BLaER1 (cell line): ENCODE data around the gene BCAS1.

Source experiments
- H3K27ac ChIP-seq: shearing (Covaris generic); formaldehyde crosslinking; 2 replicates; pipeline ENCODE4 v1.8.1; 2022
- H3K27me3 ChIP-seq: shearing (Covaris generic); formaldehyde crosslinking; 2 replicates; pipeline ENCODE4 v1.8.1; 2022
- H3K36me3 ChIP-seq: shearing (Covaris generic); formaldehyde crosslinking; 2 replicates; pipeline ENCODE4 v1.8.1; 2022
- H3K4me1 ChIP-seq: shearing (Covaris generic); formaldehyde crosslinking; 2 replicates; pipeline ENCODE4 v1.8.1; 2022
- H3K4me2 ChIP-seq: shearing (Covaris generic); formaldehyde crosslinking; 2 replicates; pipeline ENCODE4 v1.8.1; 2022
- H3K4me3 ChIP-seq: shearing (Covaris generic); formaldehyde crosslinking; 2 replicates; pipeline ENCODE4 v1.8.1; 2022
- H3K9ac ChIP-seq: shearing (Covaris generic); formaldehyde crosslinking; 2 replicates; pipeline ENCODE4 v1.8.1; 2022
- H3K9me3 ChIP-seq: shearing (Covaris generic); formaldehyde crosslinking; 2 replicates; pipeline ENCODE4 v1.8.1; 2022
- H4K20me1 ChIP-seq: shearing (Covaris generic); formaldehyde crosslinking; 2 replicates; pipeline ENCODE4 v1.8.1; 2022
- Cebpa-rat ChIP-seq: shearing (Covaris generic); IDR thresholded peaks from 2 replicates; pipeline ENCODE4 v1.8.1; 2022

Gene BCAS1

GRCh38 chr20:54091120-54091480, 20.7 kb upstream of the BCAS1 start:
- Histone ChIP-seq H3K36me3 (no peaks in the 10 kb centered on the region), H3K27me3 (no peaks in the 10 kb centered on the region), H3K4me3 (no peak overlapping the region), H3K4me2 (peak overlapping the region; percentile 71), H4K20me1 (no peaks in the 10 kb centered on the region), H3K9me3 (no peaks in the 10 kb centered on the region; the same call in 1 of the 2 replicates), H3K4me1 (peaks cover 21% of the 10 kb centered on the region), H3K27ac (no peak overlapping the region), H3K9ac (no peak overlapping the region)
- no peak for TF ChIP-seq Cebpa-rat

- H3K36me3 ChIP-seq, result no peaks in the 10 kb centered on the region
- no peak for TF ChIP-seq Cebpa-rat
- peak overlapping the region; percentile 71 for H3K4me2 ChIP-seq
- no peaks in the 10 kb centered on the region for H4K20me1 ChIP-seq
- no peak overlapping the region for H3K4me3 ChIP-seq
- no peaks in the 10 kb centered on the region; the same call in 1 of the 2 replicates for H3K9me3 ChIP-seq
- peaks cover 21% of the 10 kb centered on the region for H3K4me1 ChIP-seq
- no peak overlapping the region; the same call in 1 of the 2 replicates for H3K27ac ChIP-seq
- no peaks in the 10 kb centered on the region for H3K27me3 ChIP-seq
- H3K9ac ChIP-seq, result no peak overlapping the region
Observed at GRCh38 chr20:54090230-54091119, 20.1 kb upstream of the BCAS1 start.

DNA sequence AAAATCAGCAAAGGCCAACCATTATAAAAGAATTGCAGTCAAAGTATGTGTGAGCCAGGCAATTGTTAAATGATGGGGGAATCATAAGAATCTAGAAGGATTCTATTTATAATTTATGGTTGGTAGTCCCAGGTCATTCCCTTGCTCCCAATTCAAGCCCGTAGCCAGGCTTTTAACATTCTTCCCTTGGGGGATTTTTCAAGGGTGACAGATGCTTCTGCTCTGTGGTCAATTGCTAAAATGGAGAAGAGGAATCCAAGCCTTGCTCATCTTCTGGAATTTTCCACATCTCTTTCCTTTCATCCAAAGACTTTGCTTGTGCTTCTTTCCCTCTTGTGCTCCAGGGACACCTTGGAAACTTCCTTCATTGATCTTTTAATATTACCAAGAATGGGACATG, 18.0 kb upstream of the BCAS1 start:
- Histone ChIP-seq H3K36me3 (no peaks in the 10 kb centered on the region), H3K27me3 (no peaks in the 10 kb centered on the region), H3K9ac (no peak overlapping the region), H3K27ac (no peak overlapping the region), H4K20me1 (no peaks in the 10 kb centered on the region), H3K4me2 (no peak overlapping the region), H3K9me3 (no peaks in the 10 kb centered on the region; the same call in 1 of the 2 replicates), H3K4me1 (peaks cover 21% of the 10 kb centered on the region), H3K4me3 (no peak overlapping the region)
- TF ChIP-seq Cebpa-rat, result no peak

DNA sequence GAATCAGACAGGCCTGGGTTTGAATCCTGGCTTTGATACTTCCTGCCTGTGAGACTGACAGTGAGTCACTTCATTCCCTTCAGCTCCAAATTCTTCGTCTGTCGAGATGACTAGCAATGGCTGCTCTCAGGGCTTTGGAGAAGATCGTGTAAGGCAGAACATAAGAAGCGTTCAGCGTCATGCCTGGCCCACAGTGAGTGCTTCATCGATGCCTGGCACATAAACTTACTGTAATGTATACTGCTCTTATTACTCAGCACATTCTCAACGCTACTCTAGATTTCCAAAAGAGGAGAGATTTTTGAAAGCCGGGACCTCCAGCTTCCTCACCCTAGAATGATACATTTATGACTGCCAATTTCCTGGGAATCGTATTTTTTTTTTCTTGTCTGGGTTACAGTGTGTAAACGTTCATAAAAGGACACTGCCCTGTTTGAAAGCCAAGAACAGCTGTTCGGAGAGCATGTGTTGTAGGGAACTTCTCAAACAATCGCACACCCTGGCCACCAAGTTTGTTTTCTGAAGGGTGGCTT, 16.2 kb upstream of the BCAS1 start:
- no peaks in the 10 kb centered on the region; the same call in 1 of the 2 replicates for H3K9me3 ChIP-seq
- H3K36me3 ChIP-seq, result no peaks in the 10 kb centered on the region
- H3K27ac ChIP-seq, result no peak overlapping the region
- TF ChIP-seq Cebpa-rat, result no peak
- peaks cover 36% of the 10 kb centered on the region for H3K4me1 ChIP-seq
- no peaks in the 10 kb centered on the region for H4K20me1 ChIP-seq
- H3K4me2 ChIP-seq, result no peak overlapping the region
- H3K9ac ChIP-seq, result no peak overlapping the region
- no peak overlapping the region for H3K4me3 ChIP-seq
- H3K27me3 ChIP-seq, result no peaks in the 10 kb centered on the region

GRCh38 chr20:54085910-54086309, 15.5 kb upstream of the BCAS1 start:
- H3K27me3 ChIP-seq, result no peaks in the 10 kb centered on the region
- no peak overlapping the region for H3K9ac ChIP-seq
- H3K4me1 ChIP-seq, result peaks cover 39% of the 10 kb centered on the region
- no peak overlapping the region for H3K4me3 ChIP-seq
- H3K4me2 ChIP-seq, result no peak overlapping the region
- H3K9me3 ChIP-seq, result no peaks in the 10 kb centered on the region; the same call in 1 of the 2 replicates
- no peaks in the 10 kb centered on the region for H4K20me1 ChIP-seq
- no peak overlapping the region for H3K27ac ChIP-seq
- no peaks in the 10 kb centered on the region for H3K36me3 ChIP-seq
- no peak for TF ChIP-seq Cebpa-rat

GRCh38 chr20:54085425-54085824, 15.0 kb upstream of the BCAS1 start:
- H3K9ac ChIP-seq, result no peak overlapping the region
- no peaks in the 10 kb centered on the region for H4K20me1 ChIP-seq
- peaks cover 39% of the 10 kb centered on the region for H3K4me1 ChIP-seq
- no peak for TF ChIP-seq Cebpa-rat
- H3K27ac ChIP-seq, result no peak overlapping the region
- no peak overlapping the region for H3K4me2 ChIP-seq
- H3K9me3 ChIP-seq, result no peaks in the 10 kb centered on the region; the same call in 1 of the 2 replicates
- no peak overlapping the region for H3K4me3 ChIP-seq
- no peaks in the 10 kb centered on the region for H3K27me3 ChIP-seq
- H3K36me3 ChIP-seq, result no peaks in the 10 kb centered on the region

GRCh38 chr20:54084727-54085388, 14.5 kb upstream of the BCAS1 start:
- Histone ChIP-seq H3K27ac (no peak overlapping the region), H3K4me3 (no peak overlapping the region), H3K36me3 (no peaks in the 10 kb centered on the region), H3K9ac (no peak overlapping the region), H3K9me3 (no peaks in the 10 kb centered on the region; the same call in 1 of the 2 replicates), H3K4me2 (no peak overlapping the region), H3K4me1 (peaks cover 36% of the 10 kb centered on the region), H4K20me1 (no peaks in the 10 kb centered on the region), H3K27me3 (no peaks in the 10 kb centered on the region)
- TF ChIP-seq Cebpa-rat, result no peak

- H3K4me3 ChIP-seq, result no peak overlapping the region
- H3K4me2 ChIP-seq, result no peak overlapping the region
- H3K9ac ChIP-seq, result no peak overlapping the region
- no peak for TF ChIP-seq Cebpa-rat
- H4K20me1 ChIP-seq, result no peaks in the 10 kb centered on the region
- no peak overlapping the region for H3K27ac ChIP-seq
- no peaks in the 10 kb centered on the region for H3K27me3 ChIP-seq
- no peaks in the 10 kb centered on the region; the same call in 1 of the 2 replicates for H3K9me3 ChIP-seq
- H3K4me1 ChIP-seq, result peaks cover 36% of the 10 kb centered on the region
- no peaks in the 10 kb centered on the region for H3K36me3 ChIP-seq
Observed at GRCh38 chr20:54084193-54084592, 13.8 kb upstream of the BCAS1 start.

- Histone ChIP-seq H3K9ac (no peak overlapping the region), H3K4me3 (no peak overlapping the region), H3K4me1 (peaks cover 43% of the 10 kb centered on the region), H3K9me3 (no peaks in the 10 kb centered on the region), H3K27me3 (no peaks in the 10 kb centered on the region), H4K20me1 (no peaks in the 10 kb centered on the region), H3K27ac (no peak overlapping the region), H3K36me3 (no peaks in the 10 kb centered on the region), H3K4me2 (no peak overlapping the region)
- TF ChIP-seq Cebpa-rat, result no peak
Observed at GRCh38 chr20:54083459-54083858, 13.1 kb upstream of the BCAS1 start.

GRCh38 chr20:54082100-54082499, 11.7 kb upstream of the BCAS1 start:
- no peak overlapping the region for H3K9ac ChIP-seq
- H3K4me2 ChIP-seq, result peak overlapping the region; percentile 63
- no peak overlapping the region for H3K27ac ChIP-seq
- peaks cover 57% of the 10 kb centered on the region for H3K4me1 ChIP-seq
- H3K4me3 ChIP-seq, result no peak overlapping the region
- TF ChIP-seq Cebpa-rat, result no peak
- H4K20me1 ChIP-seq, result no peaks in the 10 kb centered on the region
- H3K36me3 ChIP-seq, result no peaks in the 10 kb centered on the region
- no peaks in the 10 kb centered on the region for H3K9me3 ChIP-seq
- H3K27me3 ChIP-seq, result no peaks in the 10 kb centered on the region
